Esophagus (tissue), 2 donors: ENCODE results near the gene XXYLT1. TPM values are rescaled to one million over a fixed set of nuclear protein-coding genes. Genes with fewer than 3 reads are reported as not detected.
"Not testable (repeated sequence)": the region's sequence is repeated elsewhere in the genome, so short reads cannot be mapped to it uniquely, and the experiment has no call there.

Experiments used
- H3K27ac ChIP-seq, 2 donors: one replicate each; pipeline ENCODE4 v1.5.1; 2013; ENCODE audit warnings: low read depth in 2 of 2, mild to moderate bottlenecking in 2 of 2, inconsistent platforms in 1 of 2, low read length in 1 of 2, moderate library complexity in 1 of 2
- H3K27me3 ChIP-seq, 2 donors: one replicate each; pipeline ENCODE4 v1.6.1; 2013; ENCODE audit warnings: low read length in 2 of 2, control low read depth in 1 of 2, mild to moderate bottlenecking in 1 of 2; ENCODE audit not compliant: insufficient read depth in 2 of 2, control insufficient read depth in 1 of 2
- H3K36me3 ChIP-seq, 2 donors: one replicate each; pipeline ENCODE4 v1.6.1; 2013; ENCODE audit warnings: low read length in 1 of 2; ENCODE audit not compliant: control insufficient read depth in 2 of 2, insufficient read depth in 2 of 2
- H3K4me1 ChIP-seq, 2 donors: one replicate each; pipeline ENCODE4 v1.6.1; 2013; ENCODE audit warnings: low read length in 1 of 2; ENCODE audit not compliant: control insufficient read depth in 2 of 2, insufficient read depth in 2 of 2
- H3K4me3 ChIP-seq, 2 donors: one replicate each; pipeline ENCODE4 v1.5.1; 2013; ENCODE audit warnings: low read length in 2 of 2, mild to moderate bottlenecking in 2 of 2, low read depth in 1 of 2, moderate library complexity in 1 of 2
- H3K9me3 ChIP-seq, 2 donors: one replicate each; pipeline ENCODE4 v1.6.1; 2013; ENCODE audit warnings: mild to moderate bottlenecking in 2 of 2, low read depth in 1 of 2, low read length in 1 of 2, moderate library complexity in 1 of 2; ENCODE audit not compliant: control insufficient read depth in 2 of 2, insufficient read depth in 1 of 2
- WGBS, 2 donors: extraction: QIAGEN DNeasy Blood & Tissue Kit; methylation state at CpG; one replicate each; pipeline ENCODE4 v1.1.7; 2013; 5-methylcytosine and 5-hydroxymethylcytosine counted together
- polyA plus RNA-seq, 2 donors: library from polyadenylated mRNA; stranded (reverse); fragments of 200-250 nt; gene quantifications; one replicate each; pipeline ENCODE4 v1.2.3, GENCODE V29; 2013
- donor health status: healthy with polysubstance abuse.
- donor health status: Bipolar disorder and iron deficiency.

XXYLT1 gene
- polyA plus RNA-seq, 2 donors: 10.2 to 10.4 TPM

GRCh38 chr3:195038161-195038560 is 232.8 kb downstream of the XXYLT1 start:
- Histone ChIP-seq H3K36me3 (no peaks in the 10 kb centered on the region), H3K27me3 (no peaks in the 10 kb centered on the region), H3K4me1 (peaks cover 0 to 5% of the 10 kb centered on the region in 2 donors), H3K9me3 (no peaks in the 10 kb centered on the region), H3K4me3 (no peak overlapping the region), H3K27ac (no peak overlapping the region)
- WGBS, 2 donors: 80 to 84% methylated on average over 5 of the region's 5 CpGs

- not testable (repeated sequence) for H3K4me3 ChIP-seq, H3K4me1 ChIP-seq, H3K36me3 ChIP-seq, H3K9me3 ChIP-seq, H3K27me3 ChIP-seq, H3K27ac ChIP-seq
- 91 to 95% methylated on average over 3 of the region's 3 CpGs for WGBS, 2 donors
Observed at GRCh38 chr3:195037586-195037985, 233.4 kb downstream of the XXYLT1 start.

GRCh38 chr3:195036974-195037373 is 234.0 kb downstream of the XXYLT1 start:
- Histone ChIP-seq H3K36me3 (no peaks in the 10 kb centered on the region), H3K4me3 (no peak overlapping the region), H3K4me1 (peaks cover 4 to 9% of the 10 kb centered on the region in 2 donors), H3K27me3 (no peaks in the 10 kb centered on the region), H3K27ac (no peak overlapping the region), H3K9me3 (no peaks in the 10 kb centered on the region)
- 81% methylated on average over 5 of the region's 5 CpGs for WGBS, 2 donors

GRCh38 chr3:195036574-195036973 is 234.4 kb downstream of the XXYLT1 start:
- Histone ChIP-seq H3K4me3 (no peak overlapping the region), H3K27ac (no peak overlapping the region), H3K4me1 (peaks cover 4 to 12% of the 10 kb centered on the region in 2 donors), H3K9me3 (no peaks in the 10 kb centered on the region), H3K27me3 (no peaks in the 10 kb centered on the region), H3K36me3 (no peaks in the 10 kb centered on the region)
- WGBS, 2 donors: 90 to 92% methylated on average over 6 of the region's 6 CpGs

GRCh38 chr3:195036203-195036505 is 234.8 kb downstream of the XXYLT1 start:
- H3K4me1 ChIP-seq: peaks cover 4 to 10% of the 10 kb centered on the region in 2 donors
- H3K36me3 ChIP-seq: no peaks in the 10 kb centered on the region
- H3K27ac ChIP-seq: no peak overlapping the region
- no peaks in the 10 kb centered on the region for H3K9me3 ChIP-seq
- WGBS, 2 donors: 82 to 87% methylated on average over 17 of the region's 17 CpGs
- H3K4me3 ChIP-seq: no peak overlapping the region
- H3K27me3 ChIP-seq: no peaks in the 10 kb centered on the region

GRCh38 chr3:195035345-195036202 is 235.4 kb downstream of the XXYLT1 start:
- H3K36me3 ChIP-seq: no peaks in the 10 kb centered on the region
- H3K4me3 ChIP-seq: no peak overlapping the region
- WGBS, 2 donors: 89 to 90% methylated on average over 42 of the region's 42 CpGs
- H3K9me3 ChIP-seq: no peaks in the 10 kb centered on the region
- H3K27me3 ChIP-seq: no peaks in the 10 kb centered on the region
- no peak overlapping the region for H3K27ac ChIP-seq
- peaks cover 4 to 8% of the 10 kb centered on the region in 2 donors for H3K4me1 ChIP-seq

- no peaks in the 10 kb centered on the region for H3K9me3 ChIP-seq
- H3K27me3 ChIP-seq: no peaks in the 10 kb centered on the region
- H3K4me3 ChIP-seq: no peak overlapping the region
- no peak overlapping the region for H3K27ac ChIP-seq
- H3K36me3 ChIP-seq: no peaks in the 10 kb centered on the region
- 91% methylated on average over 11 of the region's 11 CpGs for WGBS, 2 donors
- H3K4me1 ChIP-seq: peaks cover 4 to 12% of the 10 kb centered on the region in 2 donors
Observed at GRCh38 chr3:195034541-195034940, 236.4 kb downstream of the XXYLT1 start.

GRCh38 chr3:195034101-195034500 is 236.9 kb downstream of the XXYLT1 start:
- Histone ChIP-seq H3K9me3 (no peaks in the 10 kb centered on the region), H3K4me1 (peaks cover 4 to 12% of the 10 kb centered on the region in 2 donors), H3K4me3 (no peak overlapping the region), H3K27me3 (no peaks in the 10 kb centered on the region), H3K27ac (no peak overlapping the region), H3K36me3 (no peaks in the 10 kb centered on the region)
- 71 to 72% methylated on average over 9 of the region's 9 CpGs for WGBS, 2 donors

GRCh38 chr3:195033531-195034091 is 237.3 kb downstream of the XXYLT1 start:
- Histone ChIP-seq H3K4me3 (no peak overlapping the region), H3K4me1 (peaks cover 4 to 12% of the 10 kb centered on the region in 2 donors), H3K27ac (peak overlapping the region in 1 of 2 donors; percentile 1), H3K9me3 (no peaks in the 10 kb centered on the region), H3K27me3 (no peaks in the 10 kb centered on the region), H3K36me3 (no peaks in the 10 kb centered on the region)
- WGBS, 2 donors: 51 to 55% methylated on average over 12 of the region's 12 CpGs

- Histone ChIP-seq H3K27ac (no peak overlapping the region), H3K4me3 (no peak overlapping the region), H3K4me1 (peaks cover 4 to 12% of the 10 kb centered on the region in 2 donors), H3K36me3 (no peaks in the 10 kb centered on the region), H3K27me3 (no peaks in the 10 kb centered on the region), H3K9me3 (no peaks in the 10 kb centered on the region)
- 65 to 78% methylated on average over 10 of the region's 10 CpGs for WGBS, 2 donors
Observed at GRCh38 chr3:195032955-195033354, 238.0 kb downstream of the XXYLT1 start.
